HG03432 (cell line): ENCODE results near the gene WFIKKN2.

Experiments
- ATAC-seq: cut with Tn5 transposase; IDR thresholded peaks from one replicate; pipeline ENCODE4 v1.9.1; 2021; ENCODE audit warnings: mild to moderate bottlenecking, moderate library complexity; ENCODE audit not compliant: unreplicated experiment

WFIKKN2 gene

DNA sequence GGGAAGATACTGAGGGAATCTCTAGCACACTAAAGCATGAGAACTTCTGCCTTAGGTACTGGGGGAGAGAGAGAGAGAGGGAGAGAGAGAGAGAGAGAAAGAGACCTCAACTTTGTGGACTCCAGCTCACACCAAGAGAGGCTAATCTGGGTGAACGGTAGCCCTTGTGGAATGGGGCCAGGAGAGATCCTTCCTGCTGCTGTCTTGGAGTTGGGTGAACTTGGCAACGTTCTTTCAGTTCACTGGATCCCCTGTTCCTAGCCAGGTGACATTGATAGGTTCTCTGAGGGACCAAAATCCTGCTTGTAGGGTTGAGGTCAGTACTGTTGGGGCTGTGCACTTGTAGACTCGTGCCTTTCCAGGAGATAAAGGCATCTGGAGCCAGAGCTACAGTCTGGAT, 26.5 kb upstream of the WFIKKN2 start:
- ATAC-seq = no peak

DNA sequence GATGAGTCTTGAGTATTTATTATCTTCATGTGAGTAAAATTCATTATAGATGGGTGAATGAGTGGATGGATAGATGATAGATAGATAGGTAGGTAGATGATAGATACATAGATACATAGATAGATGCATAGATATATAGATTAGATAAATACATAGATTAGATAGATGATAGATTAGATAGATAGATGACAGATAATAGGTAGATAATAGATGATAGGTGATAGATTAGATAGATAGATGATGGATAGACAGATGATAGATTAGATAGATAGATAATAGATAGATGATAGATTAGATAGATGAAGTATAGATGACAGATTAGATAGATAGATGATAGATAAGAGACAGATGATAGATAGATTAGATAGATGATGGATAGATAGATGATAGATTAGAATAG, 21.8 kb upstream of the WFIKKN2 start:
- ATAC-seq = no peak

DNA sequence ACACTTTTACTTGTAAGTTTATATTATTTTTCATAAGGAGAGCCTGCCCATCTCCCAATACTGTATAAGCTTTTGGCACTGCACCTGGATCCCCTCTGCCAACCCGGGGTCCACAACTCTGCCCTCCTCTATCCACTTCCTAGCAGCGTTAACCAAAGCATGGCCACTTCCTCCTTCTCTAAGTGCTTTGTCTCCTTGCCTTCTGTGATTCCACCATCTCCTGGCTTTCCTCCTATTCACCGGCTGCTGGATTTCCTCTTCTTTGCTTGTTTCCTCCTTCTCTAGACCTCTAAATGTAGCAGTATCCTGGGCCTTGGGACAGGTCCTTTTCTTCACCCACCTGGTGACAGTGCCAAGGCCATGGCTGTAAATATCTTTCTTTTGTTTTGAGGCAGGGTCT, 20.0 kb upstream of the WFIKKN2 start:
- no peak for ATAC-seq

DNA sequence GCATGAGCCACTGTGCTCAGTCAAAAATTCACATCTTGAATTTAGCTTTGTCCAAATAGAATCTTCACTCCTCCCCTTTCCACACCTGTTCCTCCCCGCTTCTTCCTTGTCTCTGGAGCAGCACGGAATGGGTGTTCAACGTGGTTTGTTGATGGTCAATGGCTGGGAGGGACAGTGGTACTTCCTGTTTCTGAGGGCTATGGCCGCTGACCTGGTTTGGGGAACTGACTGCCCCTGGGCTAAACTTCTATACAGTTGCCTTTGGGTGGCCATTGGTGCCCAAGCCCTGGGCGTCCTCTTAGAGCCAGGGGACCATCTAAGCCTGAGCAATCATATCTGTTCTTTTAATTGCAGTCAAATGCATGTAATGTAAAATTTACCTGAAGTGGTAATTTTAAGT, 19.1 kb upstream of the WFIKKN2 start:
- no peak for ATAC-seq

DNA sequence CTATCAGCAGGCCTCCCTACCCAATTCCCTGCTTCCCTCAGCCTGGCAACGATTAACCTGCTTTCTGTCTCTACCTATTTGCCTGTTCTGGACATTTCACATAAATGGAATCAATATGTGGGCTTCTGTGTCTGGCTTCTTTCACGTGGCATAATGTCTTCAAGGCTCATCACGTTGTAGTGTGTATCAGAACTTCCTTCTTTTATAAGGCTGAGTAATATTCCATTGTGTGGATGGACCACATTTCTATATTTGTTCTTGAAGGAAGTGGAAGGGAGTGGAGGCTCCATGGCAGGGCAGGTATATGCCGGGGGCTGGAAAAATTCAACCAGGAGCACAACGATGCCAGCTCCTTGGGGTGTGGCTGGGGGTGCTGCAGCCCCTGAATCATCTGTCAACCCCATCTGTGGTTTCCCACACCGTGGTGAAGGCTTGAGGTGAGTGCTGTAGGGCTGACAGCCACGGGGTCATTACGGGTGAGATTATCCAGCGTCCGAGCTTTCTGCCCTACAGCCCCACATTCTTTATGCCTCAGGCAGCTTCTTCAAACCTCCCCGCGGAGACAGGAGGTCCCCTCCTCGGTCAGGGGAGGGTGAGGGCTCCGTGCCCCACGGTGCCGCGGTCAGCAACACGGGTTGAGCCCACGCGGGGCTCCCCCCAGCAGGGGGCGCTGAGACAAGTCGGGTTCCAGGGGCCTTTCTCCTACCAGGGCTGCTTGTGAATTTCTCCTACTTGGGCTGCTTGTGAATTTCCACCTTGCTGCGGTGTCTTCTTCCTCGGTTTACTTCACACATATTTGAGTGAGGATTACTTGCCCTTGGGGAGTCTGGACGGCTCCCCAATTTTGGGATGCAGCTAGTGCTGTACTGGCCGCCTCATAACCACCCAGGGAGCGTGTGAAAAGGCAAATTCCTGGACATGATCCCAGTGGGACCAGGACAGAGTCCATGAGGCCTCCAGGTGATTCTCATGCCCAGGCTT, 18.3 kb upstream of the WFIKKN2 start:
- no peak for ATAC-seq

DNA sequence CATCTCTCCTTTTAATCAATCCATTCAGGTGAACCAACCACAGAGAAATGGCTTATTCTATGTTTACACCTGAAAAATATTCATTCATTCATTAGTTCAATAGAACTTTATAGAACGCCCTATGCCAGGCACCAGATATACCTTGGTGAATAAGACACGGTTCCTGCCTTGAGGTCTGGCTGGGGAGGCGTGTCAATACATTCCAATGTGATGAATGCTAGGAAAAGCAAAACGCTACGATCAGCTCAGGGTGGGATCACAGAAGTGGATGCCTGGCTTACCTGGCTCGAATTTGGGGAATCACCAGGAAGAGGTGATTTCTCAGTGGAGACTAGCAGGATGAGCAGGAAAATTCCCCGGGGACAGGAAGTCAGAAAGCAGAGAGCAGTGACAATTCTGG, 17.5 kb upstream of the WFIKKN2 start:
- ATAC-seq = no peak

DNA sequence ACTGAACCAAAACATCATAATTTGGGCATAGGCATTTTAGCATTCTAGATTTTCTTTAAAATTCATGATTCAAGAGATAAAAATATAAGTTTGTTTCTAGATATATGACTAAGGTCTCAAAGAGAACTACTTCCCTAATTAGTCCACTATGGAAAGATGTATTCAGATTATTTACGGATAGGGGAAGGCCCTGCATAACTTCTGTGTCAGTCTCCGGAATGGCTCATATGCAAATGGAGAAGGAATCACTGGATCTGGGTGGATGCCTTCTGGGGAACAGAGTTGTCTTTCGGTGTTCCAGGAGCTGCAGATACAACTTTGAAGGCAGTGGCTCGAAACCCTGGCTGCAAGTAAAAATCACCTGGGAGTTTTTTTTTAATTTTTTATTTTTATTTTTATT, 17.1 kb upstream of the WFIKKN2 start:
- ATAC-seq = no peak

DNA sequence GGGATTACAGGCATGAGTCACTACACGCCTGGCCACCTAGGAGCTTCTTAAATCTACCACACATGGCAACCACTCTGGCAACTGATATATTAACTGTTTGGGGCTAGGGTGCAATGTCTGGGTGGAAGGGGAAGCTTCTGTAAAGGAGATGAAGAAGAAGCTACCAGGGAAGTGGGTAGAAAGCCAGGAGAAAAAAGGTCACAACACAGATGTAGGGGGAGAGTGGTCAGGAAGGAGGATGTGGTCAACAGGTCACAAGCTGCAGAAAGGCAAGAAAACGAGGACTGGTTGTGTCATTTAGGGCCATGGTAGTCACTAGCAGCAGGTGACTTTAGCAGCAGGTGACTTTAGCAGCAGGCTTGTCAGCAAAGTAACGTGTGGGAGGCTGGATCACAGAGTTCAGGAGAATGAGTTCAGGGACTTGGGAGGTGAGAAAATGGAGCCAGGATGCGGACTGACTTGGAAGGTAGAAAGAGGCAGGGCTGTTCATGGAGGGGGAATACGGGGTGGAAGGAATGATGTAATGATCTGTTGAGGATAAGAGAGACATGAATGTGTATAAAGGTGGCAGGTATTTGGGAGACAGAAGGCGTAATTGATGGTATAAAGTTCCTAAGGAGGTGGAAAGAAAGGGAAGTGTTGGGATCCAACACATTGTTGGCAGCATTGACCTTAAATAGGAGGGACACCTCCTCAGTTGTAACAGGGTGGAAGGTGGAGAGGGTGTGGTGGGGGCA, 16.3 kb upstream of the WFIKKN2 start:
- ATAC-seq = no peak

DNA sequence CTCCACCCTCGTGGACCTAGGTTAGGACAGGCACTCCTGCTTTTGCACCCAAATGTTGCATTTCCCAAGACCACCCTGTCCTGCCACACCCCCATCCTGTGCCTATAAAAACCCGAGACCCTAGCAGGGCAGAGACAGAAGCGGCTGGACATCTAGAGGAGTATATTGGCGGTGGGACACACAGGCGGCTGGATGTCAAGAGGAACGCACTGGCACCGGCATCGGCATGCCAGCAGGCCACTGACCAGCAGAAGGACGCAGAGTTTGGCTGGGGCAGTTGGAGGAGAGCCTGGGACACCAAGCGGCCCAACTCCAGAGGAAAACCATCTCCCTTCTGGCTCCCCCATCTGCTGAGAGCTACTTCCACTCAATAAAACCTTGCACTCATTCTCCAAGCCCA, 14.7 kb upstream of the WFIKKN2 start:
- no peak for ATAC-seq

DNA sequence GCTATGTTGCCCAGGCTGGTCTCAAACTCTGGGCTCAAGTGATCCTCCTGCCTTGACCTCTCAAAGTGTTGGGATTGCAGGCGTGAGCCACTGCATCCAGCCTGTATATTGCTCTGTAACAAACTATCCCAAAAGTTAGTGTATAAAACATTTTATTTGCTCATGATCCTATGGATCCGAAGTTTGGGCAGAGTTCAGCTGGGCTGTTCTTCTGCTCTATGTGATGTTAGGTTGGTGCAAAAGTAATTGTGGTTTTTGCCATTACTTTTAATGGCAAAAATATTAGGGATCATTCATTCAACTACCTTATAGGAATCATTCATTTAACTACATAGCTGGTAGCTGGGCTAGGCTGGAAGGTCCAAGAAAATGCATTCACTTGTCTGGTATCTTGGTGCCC, 12.8 kb upstream of the WFIKKN2 start:
- no peak for ATAC-seq

DNA sequence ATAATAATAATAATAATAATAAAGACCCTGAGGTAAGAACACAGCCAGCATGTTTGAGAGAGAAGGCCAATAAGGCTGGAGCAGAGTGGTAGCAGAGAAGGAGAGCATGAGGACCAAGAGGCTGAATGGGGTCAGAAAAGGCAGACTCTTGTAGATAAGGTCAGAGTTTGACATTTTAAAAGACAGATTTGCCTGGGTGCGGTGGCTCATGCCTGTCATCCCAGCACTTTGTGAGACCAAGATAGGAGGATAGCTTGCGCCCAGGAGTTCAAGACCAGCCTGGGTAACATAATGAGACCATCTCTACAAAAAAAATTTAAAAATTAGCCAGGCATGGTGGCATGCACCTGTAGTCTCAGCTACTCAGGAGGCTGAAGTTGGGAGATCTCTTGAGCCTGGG, 11.0 kb upstream of the WFIKKN2 start:
- ATAC-seq = no peak

DNA sequence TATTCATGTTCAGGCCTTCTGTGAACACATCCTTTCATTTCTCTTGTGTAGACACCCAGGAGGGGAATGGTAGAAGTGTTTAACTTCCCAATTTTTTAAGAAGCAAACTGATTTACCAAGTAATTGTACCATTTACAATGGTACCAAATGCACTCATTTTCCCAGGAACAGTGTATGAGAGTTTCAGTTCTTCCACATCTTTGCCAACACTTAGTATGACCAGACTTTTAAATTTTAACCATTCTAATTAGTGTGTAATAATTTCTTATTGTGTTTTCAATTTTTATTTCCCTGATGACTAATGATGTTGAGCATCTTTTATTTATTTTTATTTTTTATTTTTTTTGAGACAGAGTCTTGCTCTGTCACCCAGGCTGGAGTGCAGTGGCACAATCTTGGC, 10.2 kb upstream of the WFIKKN2 start:
- no peak for ATAC-seq

DNA sequence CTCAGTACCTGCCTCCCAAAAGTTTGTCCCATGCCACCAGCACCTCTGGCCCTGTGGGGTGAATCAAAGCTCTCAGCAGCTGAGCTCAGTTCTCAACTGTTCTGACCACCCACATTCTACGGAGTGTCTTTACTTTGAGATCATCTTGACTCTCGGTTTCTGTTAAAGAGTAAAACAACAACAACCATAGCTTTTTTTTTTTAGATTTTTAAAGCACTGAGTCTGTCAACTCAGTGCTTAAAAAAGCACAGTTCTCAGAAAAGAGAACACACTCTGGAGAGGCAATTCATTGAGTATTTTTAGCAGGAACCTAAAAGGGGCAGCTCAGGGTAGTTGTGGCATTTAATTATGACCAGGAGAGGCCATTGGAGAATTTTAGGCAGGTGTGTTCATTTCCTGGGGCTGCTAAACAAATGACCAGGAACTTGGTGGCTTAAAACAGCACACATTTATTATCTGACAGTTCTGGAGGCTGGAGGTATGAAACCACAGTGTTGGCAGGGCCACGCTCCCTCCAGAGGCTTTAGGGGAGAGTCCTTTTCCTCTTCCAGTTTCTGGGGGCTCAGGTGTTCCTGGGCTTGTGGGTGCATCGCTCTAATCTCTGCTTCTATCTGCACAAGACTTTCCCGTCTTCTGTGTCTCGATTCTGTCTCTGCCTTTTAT, 6.7 kb upstream of the WFIKKN2 start:
- ATAC-seq = peak; percentile 81

DNA sequence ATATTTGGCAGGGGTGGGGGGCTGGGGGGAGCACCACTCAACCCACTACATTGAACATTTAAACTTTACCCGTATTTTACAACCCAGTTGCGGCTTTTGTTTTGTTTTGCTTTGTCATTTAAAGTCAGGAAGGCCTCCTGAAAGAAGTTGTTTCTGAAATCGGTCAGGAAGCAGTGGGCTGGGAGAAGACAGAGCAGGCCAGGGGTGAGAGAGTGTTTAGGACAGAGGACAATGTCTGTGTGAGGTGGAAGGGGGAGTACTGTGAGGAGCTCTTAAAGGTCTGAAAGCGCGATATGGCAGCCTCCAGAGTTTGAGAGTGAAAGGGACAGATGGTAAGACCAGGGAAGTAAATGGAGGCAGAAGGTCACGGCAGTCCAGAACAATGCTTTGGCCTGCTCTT, 6.1 kb upstream of the WFIKKN2 start:
- ATAC-seq = no peak

DNA sequence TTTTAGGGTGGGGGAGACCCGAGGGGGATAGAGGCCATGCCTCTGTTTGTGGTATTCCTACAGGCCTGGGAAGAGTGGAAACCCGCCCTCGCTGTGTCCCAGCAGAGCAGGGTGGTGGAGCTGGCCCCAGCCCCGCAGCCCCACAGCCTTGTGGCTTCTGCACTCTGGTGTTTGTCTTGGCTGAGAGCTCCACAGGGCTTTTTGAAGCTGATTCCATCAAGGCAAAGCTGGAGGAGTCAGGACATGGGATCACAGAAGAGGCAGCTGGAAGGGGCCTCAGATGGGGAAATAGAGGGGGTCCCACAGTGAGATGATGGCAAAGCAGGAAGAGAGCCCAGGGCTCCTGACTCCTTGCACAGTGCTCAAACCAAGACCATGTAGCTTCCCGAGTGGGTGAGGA, 5.0 kb upstream of the WFIKKN2 start:
- ATAC-seq = no peak

DNA sequence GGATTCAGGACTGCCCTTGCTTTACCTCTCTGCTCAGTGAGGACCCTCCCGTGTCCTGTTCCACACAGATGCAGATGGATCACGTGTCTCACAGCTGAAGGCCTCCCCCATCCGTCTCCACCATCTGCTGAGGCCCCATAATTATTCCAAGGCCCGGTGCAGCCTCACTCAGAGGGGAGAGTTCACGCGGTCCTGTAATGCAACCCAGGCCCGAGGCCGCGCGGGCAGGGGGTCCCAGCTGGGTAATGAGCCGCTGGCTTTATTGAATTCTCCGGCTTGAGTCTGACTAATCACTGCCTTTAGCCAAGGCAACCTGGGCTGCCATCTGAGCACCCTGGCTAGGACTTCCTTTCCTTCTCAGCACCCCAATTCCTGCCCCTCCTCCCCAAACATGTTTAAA, 4.4 kb upstream of the WFIKKN2 start:
- ATAC-seq = no peak

DNA sequence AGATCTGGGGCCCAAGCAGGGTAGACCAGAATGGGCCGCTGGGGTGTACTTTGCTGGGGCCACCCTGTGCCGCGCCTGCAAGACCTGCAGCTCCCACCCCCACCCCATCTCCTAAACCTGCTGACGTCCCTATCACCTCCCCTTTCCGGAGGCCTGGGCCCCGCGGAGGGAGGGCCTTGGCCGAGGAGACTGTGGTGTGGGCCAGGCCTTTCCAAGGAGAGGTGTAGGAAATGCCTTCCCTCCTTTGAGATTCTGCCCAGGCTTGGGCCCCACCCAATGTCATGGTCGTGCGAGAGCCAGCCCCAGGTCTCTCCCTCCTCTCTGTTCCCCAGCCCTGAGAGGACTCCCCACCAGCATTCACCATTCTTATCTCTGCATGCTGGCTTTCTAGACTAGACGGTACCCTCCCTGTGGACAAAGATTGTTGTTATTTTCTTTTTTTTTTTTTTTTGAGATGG, 3.9 kb upstream of the WFIKKN2 start:
- no peak for ATAC-seq

DNA sequence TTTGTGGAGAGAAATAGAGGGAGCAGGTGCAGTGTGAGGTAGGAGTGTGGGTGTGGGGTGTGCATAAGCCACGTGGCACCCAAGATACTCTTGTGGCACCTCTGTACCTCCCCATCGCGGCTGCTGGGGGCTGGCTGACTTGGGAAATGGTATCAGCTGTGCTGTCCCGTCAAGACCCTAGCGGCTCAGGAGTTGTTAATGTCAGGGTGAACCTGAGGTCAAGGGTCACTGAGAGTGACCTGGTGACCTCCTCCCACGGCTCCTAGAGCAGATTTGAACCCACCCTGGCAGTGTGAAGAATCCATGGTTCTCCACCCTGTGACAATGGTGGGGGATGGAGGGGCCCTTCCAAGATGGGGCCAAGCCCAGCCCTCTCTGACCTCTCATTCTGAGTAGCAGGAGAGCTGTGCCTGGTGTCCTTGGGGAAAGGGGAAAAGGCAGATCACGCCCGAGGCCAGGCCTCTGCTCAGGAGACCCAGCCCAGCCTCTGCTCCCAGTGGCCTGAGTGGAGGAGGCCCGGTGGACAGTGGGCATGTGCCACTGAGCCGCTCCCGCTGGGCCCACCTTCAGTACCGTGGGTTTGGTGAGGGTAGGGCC, 3.0 kb upstream of the WFIKKN2 start:
- ATAC-seq = no peak

DNA sequence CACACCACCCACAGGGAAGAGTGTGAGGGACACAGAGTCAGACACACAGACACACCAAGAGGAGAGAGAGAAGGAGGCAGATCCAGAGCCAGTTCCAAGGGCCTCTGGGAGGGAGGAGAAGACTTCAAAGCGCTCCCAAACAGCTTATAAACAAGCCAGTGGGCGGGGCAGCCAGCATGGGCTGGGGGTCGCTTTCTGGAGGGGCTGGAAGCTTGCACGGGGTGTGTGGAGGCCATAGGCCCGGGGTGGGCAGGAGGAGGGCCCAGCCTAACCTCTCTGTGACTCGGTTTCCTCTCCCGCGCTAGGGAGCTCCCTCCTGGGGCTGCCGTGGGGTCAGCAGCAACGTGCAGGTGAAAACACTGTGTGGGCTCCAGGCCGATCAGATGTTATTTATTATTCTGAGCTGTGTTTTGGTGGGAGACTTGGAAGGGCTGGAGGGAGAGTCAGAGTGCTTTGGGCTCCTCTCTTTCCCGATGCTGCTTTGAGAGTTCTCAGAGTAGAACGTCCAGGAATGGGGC, 2.5 kb upstream of the WFIKKN2 start:
- ATAC-seq = no peak

DNA sequence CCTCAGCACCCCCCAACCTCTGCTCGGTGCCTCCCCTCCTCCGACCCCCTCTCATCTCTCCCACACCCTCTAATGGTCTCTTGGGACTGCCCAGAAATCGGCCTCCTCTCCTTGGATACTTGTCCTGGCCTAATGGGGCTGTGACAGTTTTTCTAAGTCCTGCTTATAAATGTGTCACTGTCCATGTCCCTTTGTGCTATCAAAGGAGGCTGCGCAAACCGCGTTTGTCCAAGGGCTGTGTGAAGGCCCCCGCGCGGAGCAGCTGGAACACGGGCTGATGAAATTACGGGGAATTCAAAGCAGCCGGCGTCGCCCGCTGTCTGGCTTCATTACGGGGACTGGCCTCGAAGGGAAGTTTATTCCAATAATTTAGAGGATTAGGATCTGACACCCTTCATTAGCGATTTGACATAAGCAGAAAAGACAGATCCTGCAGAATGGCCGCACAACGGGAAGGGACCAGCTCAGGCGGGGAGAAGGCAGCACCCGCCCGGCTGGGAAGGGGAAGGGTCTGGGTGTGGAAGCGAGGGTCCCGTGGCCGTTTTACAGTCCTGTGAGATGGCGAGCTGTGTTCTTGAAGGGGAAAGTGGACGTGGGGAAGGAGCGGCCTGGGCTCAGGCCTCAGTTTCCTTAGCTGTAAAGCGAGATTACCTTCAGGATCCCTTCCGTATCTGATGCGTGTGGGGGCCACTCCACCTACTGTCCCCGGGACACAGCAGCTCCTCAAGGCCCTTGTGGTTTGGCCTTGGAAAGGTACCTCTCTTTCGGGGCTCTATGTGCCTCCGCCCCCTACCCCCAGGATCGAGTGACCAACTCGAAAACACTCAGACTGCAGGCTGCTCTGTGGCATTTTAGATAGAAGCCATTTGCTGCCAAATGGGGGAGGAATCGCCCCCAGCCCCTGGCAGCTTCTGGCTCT, 1.6 kb upstream of the WFIKKN2 start:
- ATAC-seq = no peak
